G401.6 (cell line): ENCODE data around the gene CAMKK2.

Experiments used
- FAIRE-seq: peaks from 2 replicates; lab custom pipeline; 2012; peaks lifted over from hg19 to GRCh38; lab: Jason Lieb, UNC

CAMKK2 gene

GRCh38 chr12:121191151-121191550, 105.4 kb downstream of the CAMKK2 start:
- FAIRE-seq: no peak

GRCh38 chr12:121190523-121191031, 105.9 kb downstream of the CAMKK2 start:
- no peak for FAIRE-seq

- no peak for FAIRE-seq
Measured at GRCh38 chr12:121189619-121190155, 106.8 kb downstream of the CAMKK2 start.

- FAIRE-seq: no peak
Measured at GRCh38 chr12:121189131-121189530, 107.4 kb downstream of the CAMKK2 start.

GRCh38 chr12:121188227-121188626, 108.3 kb downstream of the CAMKK2 start:
- FAIRE-seq: no peak
